NCI-H510A (cell line): Measurements from ENCODE around the gene RLBP1.

ENCODE experiments used
- DNase-seq: peaks from one replicate; lab custom pipeline; 2025; lab: John Stamatoyannopoulos, UW

Gene RLBP1

GRCh38 chr15:89205991-89206585 is 15.3 kb downstream of the RLBP1 start:
- DNase-seq: no peak

GRCh38 chr15:89203705-89204273 is 17.6 kb downstream of the RLBP1 start:
- no peak for DNase-seq

GRCh38 chr15:89201465-89202005 is 19.8 kb downstream of the RLBP1 start:
- DNase-seq: no peak

GRCh38 chr15:89200182-89200581 is 21.2 kb downstream of the RLBP1 start:
- no peak for DNase-seq

- DNase-seq: no peak
Measured at GRCh38 chr15:89199746-89200145, 21.6 kb downstream of the RLBP1 start.

GRCh38 chr15:89198934-89199333 is 22.4 kb downstream of the RLBP1 start:
- DNase-seq: no peak

GRCh38 chr15:89198196-89198595 is 23.2 kb downstream of the RLBP1 start:
- no peak for DNase-seq

GRCh38 chr15:89197503-89197971 is 23.8 kb downstream of the RLBP1 start:
- DNase-seq: peak; percentile 31

GRCh38 chr15:89196994-89197393 is 24.4 kb downstream of the RLBP1 start:
- no peak for DNase-seq

- DNase-seq: no peak
Measured at GRCh38 chr15:89196241-89196640, 25.1 kb downstream of the RLBP1 start.

- no peak for DNase-seq
Measured at GRCh38 chr15:89195836-89196235, 25.5 kb downstream of the RLBP1 start.

- no peak for DNase-seq
Measured at GRCh38 chr15:89194608-89195007, 26.8 kb downstream of the RLBP1 start.

GRCh38 chr15:89192766-89193165 is 28.6 kb downstream of the RLBP1 start:
- no peak for DNase-seq

- no peak for DNase-seq
Measured at GRCh38 chr15:89192136-89192535, 29.2 kb downstream of the RLBP1 start.

- DNase-seq: no peak
Measured at GRCh38 chr15:89187986-89188514, 33.3 kb downstream of the RLBP1 start.

- DNase-seq: no peak
Measured at GRCh38 chr15:89187301-89187985, 33.9 kb downstream of the RLBP1 start.

- DNase-seq: no peak
Measured at GRCh38 chr15:89186803-89187202, 34.6 kb downstream of the RLBP1 start.

GRCh38 chr15:89184886-89185526 is 36.4 kb downstream of the RLBP1 start:
- no peak for DNase-seq

GRCh38 chr15:89184357-89184756 is 37.0 kb downstream of the RLBP1 start:
- DNase-seq: no peak

GRCh38 chr15:89179966-89180875 is 41.2 kb downstream of the RLBP1 start:
- no peak for DNase-seq

- DNase-seq: no peak
Measured at GRCh38 chr15:89178307-89178977, 42.9 kb downstream of the RLBP1 start.
